Endometrial microvascular endothelial cells (primary cell): ENCODE results near the gene DLG2. TPM values are rescaled to one million over a fixed set of nuclear protein-coding genes. Genes with fewer than 3 reads are reported as not detected.

ENCODE experiments used
- in situ Hi-C: cut with HindIII; loops from 2 replicates; pipeline ENCODE4 v1.10.0; 2017; ENCODE audit warnings: low sequenced_read_pairs, low pct_unique_long_range_greater_than_20kb; ENCODE audit errors: inconsistent ontology term
- total RNA-seq: library from RNA; depleted of rRNA; stranded (reverse); fragments of >200 nt; gene quantifications from one replicate; pipeline ENCODE4 v1.2.3, GENCODE V29; 2015; ENCODE audit errors: inconsistent ontology term

The DLG2 gene
- total RNA-seq, 1 donor from 2014 or later: not detected

DNA sequence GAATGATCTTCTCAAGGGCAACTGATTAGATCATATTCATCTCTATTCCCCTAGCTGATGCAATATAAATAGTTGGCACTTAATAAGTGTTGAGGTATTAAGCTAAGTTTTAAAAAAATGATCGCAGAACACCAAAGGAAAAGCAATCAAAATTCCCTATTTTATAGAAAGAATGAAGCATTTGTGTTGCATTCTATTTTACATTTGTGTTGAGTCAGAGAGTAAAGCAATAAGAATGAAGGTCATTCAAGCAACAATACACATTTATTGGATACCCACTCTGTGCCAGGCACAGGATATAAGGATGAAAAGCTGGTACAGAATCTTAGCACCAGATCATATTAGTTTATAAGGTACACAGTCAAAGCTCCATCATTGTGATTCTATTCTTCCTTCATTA, 1654.6 kb downstream of the DLG2 start:
- in situ Hi-C loops: no loop called here

DNA sequence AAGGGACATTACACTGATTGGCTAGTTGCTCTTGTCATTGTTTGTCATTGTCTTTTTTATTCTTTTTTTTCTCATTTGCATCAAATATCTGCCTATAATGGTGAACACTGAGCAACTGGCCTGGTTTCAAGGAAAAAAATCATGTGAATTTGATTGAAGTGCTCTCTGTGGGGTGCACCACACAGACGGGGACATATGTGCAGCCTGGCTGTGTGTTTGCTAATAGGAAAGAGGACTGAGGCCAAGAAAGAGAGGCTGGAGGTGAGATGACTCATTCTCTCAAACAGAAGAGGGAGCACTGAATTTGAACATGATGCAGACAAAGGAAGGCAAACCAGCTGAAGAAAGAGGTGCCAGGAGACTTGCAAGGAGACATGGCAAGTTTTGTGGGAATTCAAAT, 1656.1 kb downstream of the DLG2 start:
- in situ Hi-C loops: no loop called here

DNA sequence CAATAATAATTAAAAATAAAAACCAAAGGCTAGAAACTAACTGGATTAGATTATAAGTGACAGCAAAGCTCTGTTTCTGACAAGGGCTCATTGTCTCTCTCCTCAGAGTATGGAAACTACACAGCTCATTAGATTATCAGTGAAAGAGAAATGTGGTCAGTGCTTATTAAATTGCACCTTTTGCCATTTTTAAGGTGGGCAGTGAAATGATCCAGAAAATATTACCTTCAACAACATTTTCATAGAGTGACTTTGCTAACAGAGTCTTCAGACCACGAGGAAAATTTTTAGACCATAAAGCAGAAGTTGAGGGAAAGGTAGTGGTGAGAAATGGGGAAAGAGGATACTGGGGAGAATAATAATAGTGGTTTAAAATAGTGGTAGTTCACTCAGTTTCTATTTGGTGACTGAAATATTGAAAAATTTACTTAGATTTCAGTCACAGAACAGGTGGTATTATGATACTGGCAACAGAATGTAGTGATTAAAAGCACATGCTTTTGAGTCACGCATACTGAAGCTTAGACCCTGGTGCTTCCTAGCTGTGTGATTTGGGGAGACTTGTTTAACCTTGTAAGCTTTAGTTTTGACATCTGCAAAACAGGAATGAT, 1657.0 kb downstream of the DLG2 start:
- in situ Hi-C loops: no loop called here

DNA sequence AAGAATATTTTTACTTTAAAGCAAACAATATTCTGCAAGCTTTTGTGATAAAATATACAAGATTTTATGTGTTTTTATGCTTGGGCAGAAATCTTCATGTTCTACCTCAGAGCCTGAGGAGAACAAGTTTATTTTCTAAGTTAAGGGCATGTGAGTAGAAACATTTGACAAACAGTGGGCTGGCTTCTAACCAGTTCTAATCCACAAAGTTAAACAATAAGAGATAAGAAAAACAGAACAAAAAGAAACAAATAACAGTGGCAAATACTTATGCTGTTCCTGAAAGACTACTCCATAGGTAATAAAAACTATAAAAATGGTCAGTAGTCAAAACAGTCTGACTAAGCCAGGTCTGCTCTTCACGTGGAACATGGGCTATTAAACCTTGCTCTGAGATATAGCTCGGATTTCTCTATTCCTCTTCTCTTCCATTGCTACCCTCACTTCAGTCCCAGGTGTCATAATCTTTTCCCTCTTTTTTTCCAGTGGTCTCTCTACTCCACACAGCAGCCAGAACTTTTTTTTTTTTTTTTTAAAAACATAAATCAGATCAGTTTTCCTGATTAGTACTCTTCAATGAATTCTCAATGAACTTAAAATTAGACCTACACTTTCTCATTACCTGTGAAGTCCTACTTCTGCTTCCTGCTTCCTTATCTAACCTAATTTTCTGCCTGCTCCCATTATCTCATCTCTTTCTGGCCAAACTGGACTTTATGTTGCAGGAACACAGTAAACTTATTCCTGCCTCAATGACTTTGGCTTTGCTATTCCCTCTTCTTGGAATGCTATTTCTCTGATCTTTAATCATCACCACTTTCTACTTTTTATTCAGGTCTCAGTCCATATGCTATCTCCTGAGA, 1669.9 kb downstream of the DLG2 start:
- in situ Hi-C loops: no loop called here

DNA sequence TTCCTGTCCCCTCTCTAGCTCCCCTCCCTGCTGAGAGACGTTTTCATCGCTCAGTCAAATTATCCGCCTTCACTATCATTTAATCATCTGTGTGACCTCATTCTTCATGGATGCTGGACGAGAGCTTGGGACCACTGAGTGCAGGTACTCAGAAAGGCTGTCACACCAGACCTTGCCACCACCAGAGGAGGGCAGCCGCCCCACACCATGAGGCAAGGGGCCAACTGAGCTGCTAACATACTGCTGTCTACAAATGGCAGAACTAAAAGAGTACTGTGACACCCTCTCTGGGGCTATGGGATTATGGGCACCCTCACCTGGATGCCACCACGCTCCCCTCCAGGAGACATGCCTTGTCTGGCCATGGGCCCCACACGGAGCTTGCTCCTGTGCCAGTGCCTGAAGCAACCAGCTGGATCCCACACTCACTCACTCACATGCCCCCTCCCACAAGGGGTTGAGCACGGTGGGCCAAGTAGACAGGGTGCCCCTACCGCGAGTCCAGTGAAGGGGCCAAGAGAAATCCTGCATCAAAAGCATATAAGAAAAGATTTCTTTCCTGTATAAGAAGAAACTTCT, 1670.9 kb downstream of the DLG2 start:
- in situ Hi-C loops: no loop called here

DNA sequence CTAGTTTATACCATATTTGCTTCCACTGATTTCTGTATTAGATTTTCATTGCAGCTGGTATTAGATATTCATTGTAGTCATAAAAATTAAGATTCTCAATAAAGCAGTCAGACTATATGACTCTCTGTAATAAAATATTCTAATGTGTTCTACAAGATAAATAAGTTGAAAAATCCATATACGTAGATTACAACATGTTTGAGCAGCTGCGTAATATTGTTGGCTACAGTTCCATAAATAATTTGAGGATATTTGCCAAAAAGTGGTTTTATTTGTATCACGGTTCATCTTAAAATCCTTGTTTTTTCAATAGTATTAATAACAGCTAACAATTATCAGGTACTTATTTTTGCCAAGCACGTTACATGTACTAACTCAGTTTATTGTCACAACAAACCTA, 1672.4 kb downstream of the DLG2 start:
- in situ Hi-C loops: no loop called here

DNA sequence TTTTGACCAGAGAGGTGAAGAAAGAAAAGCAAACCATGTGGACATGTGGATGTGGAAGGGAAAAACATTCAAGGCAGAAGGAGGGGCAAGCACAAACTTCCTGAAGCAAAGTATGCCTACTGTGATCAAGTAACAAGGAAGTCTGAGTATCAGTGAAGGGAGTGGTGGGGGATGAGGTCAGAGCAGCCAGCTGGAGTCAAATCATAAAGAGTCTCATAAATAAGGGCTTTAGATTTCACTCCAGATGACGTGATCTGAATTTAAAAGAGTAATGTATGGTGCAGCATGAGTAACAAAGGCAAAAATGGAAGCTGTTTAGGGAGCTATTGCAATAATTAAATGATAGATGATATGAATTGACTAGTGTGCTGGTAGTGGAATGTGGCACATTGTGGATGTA, 1675.6 kb downstream of the DLG2 start:
- in situ Hi-C loops: no loop called here

DNA sequence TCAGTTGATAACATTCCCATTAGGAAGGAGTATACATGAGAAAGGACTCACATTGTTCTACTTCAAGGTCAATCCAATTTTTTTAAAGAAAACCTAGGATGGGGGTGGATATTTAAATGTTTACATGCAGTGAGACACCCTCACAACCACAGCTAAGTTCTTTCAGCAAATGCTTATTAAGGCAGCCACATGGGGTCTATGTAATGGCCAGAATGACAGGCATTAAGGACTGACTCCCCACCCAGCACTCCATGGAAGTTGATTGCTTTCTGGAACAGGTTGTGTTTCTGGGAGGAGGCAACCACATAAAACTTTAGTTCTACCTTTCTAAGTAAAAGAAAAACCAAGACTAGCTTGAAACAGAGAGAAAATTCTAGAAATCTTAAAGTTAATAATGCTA, 1678.9 kb downstream of the DLG2 start:
- in situ Hi-C loops: no loop called here

DNA sequence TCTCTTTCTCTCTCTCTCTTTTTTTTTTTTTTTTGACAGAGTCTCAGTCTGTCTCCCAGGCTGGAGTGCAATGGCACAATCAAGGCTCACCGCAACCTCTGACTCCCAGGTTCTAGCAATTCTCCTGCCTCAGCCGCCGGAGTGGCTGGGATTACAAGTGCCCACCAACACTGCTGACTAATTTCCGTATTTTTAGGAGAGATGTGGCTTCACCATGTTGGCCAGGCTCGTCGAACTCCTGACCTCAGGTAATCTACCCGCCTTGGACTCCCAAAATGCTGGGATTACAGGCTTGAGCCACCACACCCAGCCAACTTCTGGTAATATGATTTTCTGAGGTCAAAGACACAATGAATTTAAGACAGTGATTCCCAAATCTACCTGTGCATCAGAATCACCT, 1681.2 kb downstream of the DLG2 start:
- in situ Hi-C loops: no loop called here

DNA sequence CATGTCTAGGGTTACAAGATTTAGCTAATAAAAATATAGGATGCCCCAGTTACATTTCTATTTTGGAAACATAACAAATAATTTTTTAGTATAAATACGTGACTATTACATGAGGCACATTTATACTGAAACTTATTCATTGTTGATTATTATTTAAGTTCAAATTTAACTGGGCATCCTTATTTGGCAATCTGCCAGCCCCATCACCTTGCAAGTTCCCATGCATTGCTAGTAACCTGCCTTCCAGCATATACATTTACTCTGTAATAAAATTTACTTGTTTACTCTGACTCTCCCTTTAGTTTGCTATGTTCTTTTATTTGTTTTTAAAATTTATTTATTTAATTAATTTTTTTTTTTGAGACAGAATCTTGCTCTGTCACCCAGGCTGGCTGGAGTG, 1686.1 kb downstream of the DLG2 start:
- in situ Hi-C loops: no loop called here

DNA sequence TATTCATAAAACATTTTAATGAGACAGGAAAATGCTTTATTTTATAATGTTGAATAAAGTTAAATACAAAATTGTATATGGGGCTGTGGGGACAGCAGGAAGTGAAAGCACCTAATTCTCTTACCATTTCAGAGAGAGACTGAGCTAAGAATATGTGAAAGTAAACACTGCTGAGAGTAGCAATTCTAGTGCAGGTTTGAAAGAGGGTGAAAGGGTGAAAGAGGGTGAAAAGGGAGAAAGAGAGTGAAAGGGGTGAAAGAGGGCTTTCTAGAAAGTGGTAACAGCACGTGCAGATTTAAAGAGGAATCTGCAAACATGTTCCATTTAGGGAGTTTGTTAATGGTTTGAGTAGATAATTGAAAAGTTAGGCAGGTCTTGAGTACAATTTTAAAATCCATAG, 1689.0 kb downstream of the DLG2 start:
- in situ Hi-C loops: no loop called here

DNA sequence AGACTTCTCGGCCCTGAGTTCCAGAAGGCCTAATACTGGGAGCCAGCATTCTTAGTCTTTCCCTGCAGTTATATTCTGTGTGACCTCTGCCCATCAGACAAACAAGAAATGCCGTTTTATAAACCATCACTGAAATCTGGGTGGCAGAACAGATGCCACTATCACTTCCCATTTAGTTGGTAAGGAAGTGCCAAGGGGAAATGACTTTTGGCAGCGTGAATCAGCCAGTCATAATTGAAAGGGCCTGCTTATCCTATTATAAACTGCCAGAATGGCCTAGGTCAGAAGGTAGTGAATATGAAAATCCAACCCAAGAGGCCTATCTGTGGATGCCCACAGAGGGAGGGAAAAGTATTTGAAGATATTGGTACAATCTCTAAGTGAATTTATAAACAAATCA, 1694.1 kb downstream of the DLG2 start:
- in situ Hi-C loops: no loop called here

DNA sequence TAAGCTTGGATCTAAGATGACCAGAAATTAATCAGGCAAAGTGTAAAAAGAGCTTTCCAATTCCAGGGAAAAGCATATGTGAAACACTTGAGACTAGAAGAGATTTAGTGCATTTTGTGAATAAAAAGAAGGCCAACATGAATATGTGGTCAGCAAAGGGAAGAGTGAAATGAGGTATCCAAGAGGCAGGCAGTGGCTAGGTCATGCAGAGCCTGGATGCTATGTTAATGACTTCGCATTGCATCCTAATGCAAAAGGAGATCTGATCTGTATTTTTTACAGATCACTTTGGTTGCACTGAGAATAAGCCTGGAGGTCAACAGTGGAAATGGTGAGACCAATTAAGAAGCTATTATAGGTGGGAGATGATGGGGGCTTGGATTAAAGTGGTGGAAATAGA, 1699.7 kb downstream of the DLG2 start:
- in situ Hi-C loops: no loop called here

DNA sequence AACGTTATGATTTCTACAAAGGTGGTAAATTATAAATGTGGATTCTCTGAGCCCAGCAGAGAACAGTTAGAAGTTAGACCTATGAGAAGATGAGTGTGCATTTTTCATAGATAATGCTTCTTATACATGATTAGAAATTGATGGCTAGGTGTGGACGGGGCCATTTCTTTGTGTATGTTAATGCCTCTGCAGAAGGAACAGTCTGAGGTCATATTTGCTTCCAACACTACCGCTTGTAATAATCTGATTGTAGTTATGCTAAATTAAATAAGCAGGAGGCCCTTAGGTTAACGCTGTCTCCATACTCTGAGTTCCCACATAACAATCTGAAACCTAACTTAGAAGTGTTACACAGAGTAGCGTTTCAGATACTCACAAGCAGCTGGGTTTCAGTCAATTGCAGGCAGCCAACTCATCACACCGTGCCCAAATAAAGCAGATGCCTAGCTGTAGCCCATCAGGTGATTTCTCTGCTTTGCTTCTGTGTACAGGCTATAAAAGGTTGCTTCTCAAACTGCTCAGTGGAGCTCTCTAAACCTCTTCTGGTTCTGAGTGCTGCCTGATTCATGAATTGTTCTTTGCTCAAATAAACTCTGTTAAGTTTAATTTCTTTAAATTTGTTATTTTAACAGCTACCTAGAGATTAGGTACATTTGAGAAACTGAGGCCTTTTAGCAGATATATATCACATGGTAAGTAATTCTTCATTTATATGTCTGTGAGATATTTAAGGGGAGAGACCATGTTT, 1702.2 kb downstream of the DLG2 start:
- in situ Hi-C loops: no loop called here

DNA sequence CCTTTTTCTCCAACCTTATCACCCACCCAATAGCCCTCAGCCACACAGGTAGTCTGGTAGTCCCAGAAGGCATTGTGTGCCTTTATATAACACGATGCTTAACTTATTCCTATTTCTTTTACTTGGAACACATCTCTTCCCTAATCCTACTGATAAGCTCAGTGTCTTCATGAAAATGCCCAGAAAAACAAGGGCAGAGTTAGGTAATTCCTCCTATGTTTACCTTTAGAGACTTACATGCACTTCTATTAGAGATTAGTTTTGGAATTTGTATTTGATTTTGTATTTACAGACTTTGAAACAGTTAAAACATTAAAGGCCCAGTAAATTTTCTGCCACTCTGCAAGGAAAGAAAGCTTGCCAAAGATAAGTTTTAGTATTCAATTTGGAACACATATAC, 1703.2 kb downstream of the DLG2 start:
- in situ Hi-C loops: no loop called here

DNA sequence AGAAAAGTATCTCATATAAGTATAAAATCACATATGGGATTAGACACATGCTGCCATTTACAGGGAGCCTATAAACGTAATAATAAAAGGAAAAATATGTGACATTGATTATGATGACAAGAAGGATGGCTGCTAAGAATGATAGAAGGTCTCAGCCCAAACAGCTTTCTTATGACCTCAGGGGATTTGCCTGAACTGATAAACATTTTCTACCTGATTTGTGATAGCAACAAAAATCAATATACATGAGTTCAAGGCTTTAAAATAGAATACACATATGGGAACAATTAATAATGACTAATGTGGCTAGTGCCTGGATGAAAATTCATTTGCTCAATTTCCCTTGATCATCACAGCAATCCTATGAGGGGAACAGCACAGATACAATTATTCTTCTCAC, 1704.2 kb downstream of the DLG2 start:
- in situ Hi-C loops: no loop called here

DNA sequence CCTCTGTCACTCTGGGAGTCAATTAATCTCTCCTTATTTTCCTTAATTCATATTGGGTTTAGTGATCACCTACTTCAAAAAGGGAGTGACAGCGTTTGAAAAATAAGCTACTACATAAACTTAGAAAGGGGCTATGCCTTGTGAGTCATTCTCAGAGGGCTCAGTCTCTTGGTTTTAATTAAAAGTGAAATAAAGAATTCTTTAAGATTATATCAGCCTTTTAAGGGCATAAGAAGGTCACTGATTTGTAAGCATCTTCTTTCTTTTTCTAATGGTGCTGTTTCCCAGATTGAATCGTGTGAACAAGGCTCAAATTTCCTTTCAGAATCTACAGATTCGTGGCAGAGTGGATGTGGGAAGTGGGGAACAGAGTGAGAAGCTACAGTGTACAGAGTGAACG, 1704.8 kb downstream of the DLG2 start:
- in situ Hi-C loops: no loop called here

DNA sequence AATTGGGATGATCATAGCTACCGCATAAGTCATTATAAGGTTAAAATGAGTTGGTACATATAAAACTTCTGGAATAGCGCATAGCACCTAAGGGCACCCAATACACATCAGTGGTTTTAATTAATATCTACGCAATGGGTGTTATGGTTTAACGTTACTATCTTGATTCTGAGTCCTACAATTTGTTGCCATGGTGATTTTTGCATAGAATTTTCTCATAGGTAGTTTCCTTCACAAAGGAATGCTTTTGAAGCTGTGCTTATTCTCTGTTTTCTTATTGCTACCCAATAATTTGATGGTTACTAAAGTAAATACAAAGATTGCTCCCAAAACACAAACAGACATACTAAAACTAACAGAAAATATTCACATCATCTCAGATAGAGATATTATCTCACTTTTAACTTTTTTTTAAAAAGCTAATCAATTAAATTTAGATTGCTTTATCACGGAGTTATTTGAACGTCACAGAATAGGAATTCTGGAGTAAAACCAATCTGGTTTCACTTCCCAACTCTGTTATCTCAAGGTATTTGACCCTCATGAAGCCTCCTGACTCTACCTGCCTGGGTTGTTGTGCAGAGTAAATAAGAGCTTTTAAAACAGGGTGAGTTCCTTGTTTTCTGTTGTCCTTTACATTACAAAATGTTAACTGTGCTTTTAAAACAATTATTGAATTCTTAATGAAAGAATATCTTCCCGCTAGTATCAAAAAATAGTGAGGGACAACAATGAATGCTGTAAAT, 1705.5 kb downstream of the DLG2 start:
- in situ Hi-C loops: no loop called here

DNA sequence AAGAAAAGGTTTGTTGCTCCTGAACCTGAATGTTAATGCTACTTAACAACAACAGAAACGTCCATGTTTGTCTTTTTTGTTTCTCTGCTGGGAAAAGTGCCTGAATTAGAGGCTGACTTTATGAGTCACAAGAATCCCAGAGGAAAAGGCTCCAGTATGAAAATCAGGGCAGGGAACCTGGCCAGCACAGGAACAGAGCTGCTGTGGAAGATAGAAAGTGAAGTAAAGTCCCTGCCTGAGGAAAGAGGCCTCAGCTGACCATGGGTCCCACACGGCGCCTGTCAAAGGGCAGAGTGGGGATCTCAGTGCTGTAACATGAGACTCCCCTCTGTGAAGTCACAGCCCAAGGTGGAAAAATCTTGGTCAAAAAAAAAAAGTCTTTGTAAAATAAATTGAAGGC, 1708.7 kb downstream of the DLG2 start:
- in situ Hi-C loops: no loop called here
